WTC11 (cell line): ENCODE data around the gene GUCY2C.

Experiments
- ESRRA ChIP-seq: sonication (generic); formaldehyde crosslinking; IDR thresholded peaks from 2 replicates; pipeline ENCODE4 v1.8.1; 2022; ENCODE audit warnings: mild to moderate bottlenecking, missing genetic modification reagents, borderline replicate concordance
- FOXP1 ChIP-seq: sonication (generic); formaldehyde crosslinking; IDR thresholded peaks from 2 replicates; pipeline ENCODE4 v1.8.0; 2022; ENCODE audit warnings: missing genetic modification reagents, mild to moderate bottlenecking, moderate library complexity, borderline replicate concordance
- SP1 ChIP-seq: sonication (generic); formaldehyde crosslinking; conservative IDR thresholded peaks from 2 replicates; pipeline ENCODE4 v1.8.1; 2022; ENCODE audit warnings: missing genetic modification reagents
- TEAD4 ChIP-seq: sonication (generic); formaldehyde crosslinking; IDR thresholded peaks from 2 replicates; pipeline ENCODE4 v1.8.0; 2022; ENCODE audit warnings: mild to moderate bottlenecking, missing genetic modification reagents
- TF ChIP-seq, protein P1 (sequence below): fragments of 200-600 bp; IDR thresholded peaks from 2 replicates; pipeline ENCODE4 v1.8.0; 2022; ENCODE audit warnings: antibody characterized with exemption

DNA sequence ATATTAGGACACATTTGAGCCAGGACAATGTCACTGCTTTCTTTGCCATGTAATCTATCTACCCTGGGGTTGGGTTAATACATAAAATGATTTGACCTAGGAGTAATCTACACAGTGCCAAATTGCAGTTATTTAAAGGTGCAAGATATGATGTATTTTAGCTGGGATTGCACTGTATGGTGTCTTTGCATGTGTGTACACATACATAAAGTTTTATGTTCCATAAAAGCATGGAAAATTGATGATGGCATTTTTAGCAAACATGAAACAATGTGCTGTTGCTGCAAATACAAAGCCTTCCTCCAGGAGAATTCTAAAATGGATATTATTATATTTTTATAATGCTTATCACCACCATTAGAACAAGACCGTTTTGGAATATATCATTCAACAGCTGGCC, 104.7 kb downstream of the GUCY2C start:
- TF ChIP-seq, protein P1, sequence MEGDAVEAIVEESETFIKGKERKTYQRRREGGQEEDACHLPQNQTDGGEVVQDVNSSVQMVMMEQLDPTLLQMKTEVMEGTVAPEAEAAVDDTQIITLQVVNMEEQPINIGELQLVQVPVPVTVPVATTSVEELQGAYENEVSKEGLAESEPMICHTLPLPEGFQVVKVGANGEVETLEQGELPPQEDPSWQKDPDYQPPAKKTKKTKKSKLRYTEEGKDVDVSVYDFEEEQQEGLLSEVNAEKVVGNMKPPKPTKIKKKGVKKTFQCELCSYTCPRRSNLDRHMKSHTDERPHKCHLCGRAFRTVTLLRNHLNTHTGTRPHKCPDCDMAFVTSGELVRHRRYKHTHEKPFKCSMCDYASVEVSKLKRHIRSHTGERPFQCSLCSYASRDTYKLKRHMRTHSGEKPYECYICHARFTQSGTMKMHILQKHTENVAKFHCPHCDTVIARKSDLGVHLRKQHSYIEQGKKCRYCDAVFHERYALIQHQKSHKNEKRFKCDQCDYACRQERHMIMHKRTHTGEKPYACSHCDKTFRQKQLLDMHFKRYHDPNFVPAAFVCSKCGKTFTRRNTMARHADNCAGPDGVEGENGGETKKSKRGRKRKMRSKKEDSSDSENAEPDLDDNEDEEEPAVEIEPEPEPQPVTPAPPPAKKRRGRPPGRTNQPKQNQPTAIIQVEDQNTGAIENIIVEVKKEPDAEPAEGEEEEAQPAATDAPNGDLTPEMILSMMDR, result no peak
- TF ChIP-seq TEAD4, result no peak
- no peak for TF ChIP-seq SP1
- no peak for TF ChIP-seq ESRRA
- no peak for TF ChIP-seq FOXP1 (CRISPR knock-in tag)
